T-helper 2 cell treated with Interferon-gamma antibody and Interleukin-4, amounts not matched to agents 100 ng/mL and 5 ng/mL, for 36 hours (primary cell): ENCODE data around the gene HTR6. TPM values are rescaled to one million over a fixed set of nuclear protein-coding genes. Genes with fewer than 3 reads are reported as not detected.

Experiments
- intact Hi-C: fragments of 100-400 bp; cut with micrococcal nuclease; formaldehyde crosslinking; loops from one replicate; pipeline ENCODE4 v1.15.1; 2023
- total RNA-seq: library from RNA; stranded (reverse); gene quantifications from 2 replicates; pipeline ENCODE4 v1.2.3, GENCODE V29; 2022

The HTR6 gene
- total RNA-seq, 1 donor from 2014 or later: not detected

DNA sequence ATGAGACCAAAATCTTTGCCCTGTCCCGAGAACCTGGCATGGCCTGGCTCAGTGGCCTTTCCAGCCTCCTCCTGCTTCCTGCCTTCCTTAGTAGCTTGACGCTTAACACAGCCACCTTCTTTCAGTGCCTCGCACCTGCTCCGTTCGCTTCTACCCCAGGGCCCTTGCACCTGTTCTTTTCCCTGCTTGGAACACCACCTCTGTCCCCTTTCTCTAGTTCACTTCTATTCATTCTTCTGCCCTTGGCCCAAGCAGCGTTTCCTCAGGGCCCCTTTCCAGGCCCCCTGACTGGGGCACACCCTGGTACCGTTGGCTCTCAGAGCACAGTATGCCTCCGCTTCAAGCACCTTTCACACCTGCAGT is 9.0 kb upstream of the HTR6 start:
- intact Hi-C loops: loop anchor here (10.0 kb wide), 1 partner anchor 481 kb away; no protein-coding TSS in a partner anchor

DNA sequence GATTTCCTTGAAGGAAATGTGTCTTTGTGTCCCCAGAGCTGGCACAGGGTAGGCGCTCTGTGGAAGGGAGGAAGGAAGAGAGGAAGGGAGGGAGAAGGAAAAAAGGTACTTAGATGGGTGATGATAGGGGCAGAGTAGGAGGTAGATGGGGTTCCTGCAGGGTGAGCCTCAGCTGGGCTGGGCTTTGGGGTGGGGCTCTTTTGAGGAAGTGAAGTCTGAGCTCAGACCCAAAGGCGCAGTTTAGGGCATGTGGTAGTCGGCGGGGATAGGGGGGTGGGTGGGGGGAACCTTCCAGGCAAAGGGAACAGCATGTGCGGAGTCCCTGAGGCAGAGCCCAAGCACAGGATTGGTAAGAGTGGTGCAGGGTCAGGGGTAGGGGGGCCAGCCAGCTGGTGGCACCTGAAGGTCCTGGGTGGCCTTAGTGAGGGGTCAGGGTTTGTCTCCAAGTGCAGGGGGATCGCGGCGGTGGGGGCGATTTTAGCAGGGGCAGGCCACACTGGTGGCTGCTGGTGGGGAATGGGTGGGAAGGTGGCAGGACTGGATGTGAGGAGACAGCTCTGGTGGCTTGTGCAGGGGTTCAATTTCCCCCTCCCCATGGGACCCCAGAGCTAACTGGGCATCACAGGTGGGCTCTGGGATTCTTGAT is 8.4 kb upstream of the HTR6 start:
- intact Hi-C loops: loop anchor here (10.0 kb wide), 1 partner anchor 481 kb away; no protein-coding TSS in a partner anchor

- intact Hi-C loops: loop anchor here (10.0 kb wide), 1 partner anchor 482 kb away; no protein-coding TSS in a partner anchor
Observed at GRCh38 chr1:19656780-19657466, 7.8 kb upstream of the HTR6 start.

DNA sequence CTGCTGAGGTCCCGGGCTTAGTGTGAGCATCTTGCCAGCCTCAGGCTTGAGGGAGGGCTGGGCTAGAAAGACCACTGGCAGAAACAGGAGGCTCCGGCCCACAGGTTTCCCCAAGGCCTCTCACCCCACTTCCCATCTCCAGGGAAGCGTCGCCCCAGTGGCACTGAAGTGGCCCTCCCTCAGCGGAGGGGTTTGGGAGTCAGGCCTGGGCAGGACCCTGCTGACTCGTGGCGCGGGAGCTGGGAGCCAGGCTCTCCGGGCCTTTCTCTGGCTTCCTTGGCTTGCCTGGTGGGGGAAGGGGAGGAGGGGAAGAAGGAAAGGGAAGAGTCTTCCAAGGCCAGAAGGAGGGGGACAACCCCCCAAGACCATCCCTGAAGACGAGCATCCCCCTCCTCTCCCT is 7.2 kb upstream of the HTR6 start:
- intact Hi-C loops: loop anchor here (10.0 kb wide), 1 partner anchor 483 kb away; no protein-coding TSS in a partner anchor

GRCh38 chr1:19658186-19658585 is 6.5 kb upstream of the HTR6 start:
- intact Hi-C loops: loop anchor here (10.0 kb wide), 1 partner anchor 483 kb away; no protein-coding TSS in a partner anchor

- intact Hi-C loops: loop anchor here (2.0 to 5.0 kb wide), 2 partner anchors 43 to 151 kb away; no protein-coding TSS in a partner anchor
Observed at GRCh38 chr1:19661721-19662228, 2.9 kb upstream of the HTR6 start.

GRCh38 chr1:19662313-19662712 is 2.4 kb upstream of the HTR6 start:
- intact Hi-C loops: loop anchor here (5.0 kb wide), 1 partner anchor 150 kb away; no protein-coding TSS in a partner anchor

GRCh38 chr1:19665186-19665495 is 466 bp downstream of the HTR6 start:
- intact Hi-C loops: no loop called here

DNA sequence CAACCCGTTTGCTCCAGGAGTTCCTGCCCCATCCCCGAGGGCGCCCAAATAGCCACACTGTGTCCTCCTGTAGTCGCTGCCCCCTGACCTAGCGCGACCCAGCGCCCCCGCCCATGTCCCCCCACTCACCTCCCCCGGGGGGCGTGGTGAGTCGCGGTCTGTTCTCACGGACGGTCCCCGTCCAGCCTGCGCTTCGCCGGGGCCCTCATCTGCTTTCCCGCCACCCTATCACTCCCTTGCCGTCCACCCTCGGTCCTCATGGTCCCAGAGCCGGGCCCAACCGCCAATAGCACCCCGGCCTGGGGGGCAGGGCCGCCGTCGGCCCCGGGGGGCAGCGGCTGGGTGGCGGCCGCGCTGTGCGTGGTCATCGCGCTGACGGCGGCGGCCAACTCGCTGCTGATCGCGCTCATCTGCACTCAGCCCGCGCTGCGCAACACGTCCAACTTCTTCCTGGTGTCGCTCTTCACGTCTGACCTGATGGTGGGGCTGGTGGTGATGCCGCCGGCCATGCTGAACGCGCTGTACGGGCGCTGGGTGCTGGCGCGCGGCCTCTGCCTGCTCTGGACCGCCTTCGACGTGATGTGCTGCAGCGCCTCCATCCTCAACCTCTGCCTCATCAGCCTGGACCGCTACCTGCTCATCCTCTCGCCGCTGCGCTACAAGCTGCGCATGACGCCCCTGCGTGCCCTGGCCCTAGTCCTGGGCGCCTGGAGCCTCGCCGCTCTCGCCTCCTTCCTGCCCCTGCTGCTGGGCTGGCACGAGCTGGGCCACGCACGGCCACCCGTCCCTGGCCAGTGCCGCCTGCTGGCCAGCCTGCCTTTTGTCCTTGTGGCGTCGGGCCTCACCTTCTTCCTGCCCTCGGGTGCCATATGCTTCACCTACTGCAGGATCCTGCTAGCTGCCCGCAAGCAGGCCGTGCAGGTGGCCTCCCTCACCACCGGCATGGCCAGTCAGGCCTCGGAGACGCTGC is 1.1 kb downstream of the HTR6 start:
- intact Hi-C loops: no loop called here

DNA sequence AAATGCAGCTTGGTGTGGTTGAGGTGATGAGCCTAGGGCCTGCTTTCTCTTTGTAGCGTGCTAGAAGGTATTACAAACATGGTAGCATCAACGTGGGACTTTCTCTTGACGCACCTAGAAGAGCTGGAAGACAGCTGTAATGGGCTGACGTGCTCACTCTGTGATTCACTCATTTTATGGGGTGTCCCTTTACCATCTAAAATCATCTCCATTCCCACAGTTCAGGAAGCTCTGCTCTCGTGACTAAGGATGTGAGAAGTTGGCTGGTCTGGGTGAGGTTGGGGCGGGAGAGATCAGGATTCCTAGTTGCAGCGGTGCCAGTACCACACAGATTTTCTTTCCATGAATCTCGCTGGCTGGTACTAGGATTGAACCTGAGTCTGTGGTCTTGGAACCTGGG is 4.2 kb downstream of the HTR6 start:
- intact Hi-C loops: no loop called here

GRCh38 chr1:19670787-19671186 is 6.1 kb downstream of the HTR6 start:
- intact Hi-C loops: no loop called here

DNA sequence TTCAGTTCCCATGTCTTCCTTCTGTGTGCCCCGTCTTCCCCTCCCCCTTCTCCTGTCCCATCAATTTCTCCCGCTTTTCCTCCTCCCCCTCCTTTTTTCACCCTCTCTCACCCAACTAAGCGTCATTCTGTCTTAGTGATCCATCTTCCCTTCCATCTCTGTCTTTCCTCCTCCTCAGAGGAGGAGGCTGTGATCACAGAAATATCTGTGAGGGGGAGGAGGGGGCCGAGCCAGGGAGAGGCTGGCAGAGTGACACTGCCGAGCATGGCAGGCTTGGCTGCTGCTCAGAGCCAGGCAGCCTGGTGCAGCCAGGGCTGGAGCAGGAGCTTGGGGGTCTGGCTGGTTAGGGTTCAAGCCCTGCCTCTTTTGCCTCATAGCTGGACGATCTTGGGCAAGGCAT is 7.6 kb downstream of the HTR6 start:
- intact Hi-C loops: no loop called here

- intact Hi-C loops: no loop called here
Observed at GRCh38 chr1:19675797-19676196, 11.1 kb downstream of the HTR6 start.

DNA sequence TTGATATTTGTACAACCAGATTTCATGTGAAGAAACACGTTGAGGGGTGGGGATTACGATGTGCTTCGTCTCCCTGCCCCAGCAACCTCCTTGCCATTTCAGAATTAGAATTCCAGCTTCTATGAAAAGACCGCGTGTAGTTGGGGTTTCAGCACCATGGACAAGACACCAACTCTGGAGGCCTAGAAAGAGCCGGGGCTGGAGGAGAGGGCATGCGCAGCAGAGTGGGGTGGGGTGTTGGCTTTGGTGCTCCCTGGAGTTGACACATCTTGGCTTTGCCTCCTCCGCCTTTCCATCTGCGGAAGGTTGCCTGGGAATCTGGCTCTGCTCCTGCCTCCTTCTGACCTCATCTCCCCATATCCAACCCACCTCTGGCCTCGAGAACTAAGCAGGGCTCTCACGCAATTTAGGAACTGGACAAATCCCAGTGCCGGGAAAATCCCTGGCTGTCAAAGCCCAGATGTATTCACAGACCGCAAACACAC is 11.8 kb downstream of the HTR6 start:
- intact Hi-C loops: no loop called here

GRCh38 chr1:19678493-19678892 is 13.8 kb downstream of the HTR6 start:
- intact Hi-C loops: no loop called here

DNA sequence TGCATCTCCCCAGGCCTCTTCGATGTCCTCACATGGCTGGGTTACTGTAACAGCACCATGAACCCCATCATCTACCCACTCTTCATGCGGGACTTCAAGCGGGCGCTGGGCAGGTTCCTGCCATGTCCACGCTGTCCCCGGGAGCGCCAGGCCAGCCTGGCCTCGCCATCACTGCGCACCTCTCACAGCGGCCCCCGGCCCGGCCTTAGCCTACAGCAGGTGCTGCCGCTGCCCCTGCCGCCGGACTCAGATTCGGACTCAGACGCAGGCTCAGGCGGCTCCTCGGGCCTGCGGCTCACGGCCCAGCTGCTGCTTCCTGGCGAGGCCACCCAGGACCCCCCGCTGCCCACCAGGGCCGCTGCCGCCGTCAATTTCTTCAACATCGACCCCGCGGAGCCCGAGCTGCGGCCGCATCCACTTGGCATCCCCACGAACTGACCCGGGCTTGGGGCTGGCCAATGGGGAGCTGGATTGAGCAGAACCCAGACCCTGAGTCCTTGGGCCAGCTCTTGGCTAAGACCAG is 14.3 kb downstream of the HTR6 start:
- intact Hi-C loops: no loop called here

- intact Hi-C loops: no loop called here
Observed at GRCh38 chr1:19679691-19680090, 15.0 kb downstream of the HTR6 start.

DNA sequence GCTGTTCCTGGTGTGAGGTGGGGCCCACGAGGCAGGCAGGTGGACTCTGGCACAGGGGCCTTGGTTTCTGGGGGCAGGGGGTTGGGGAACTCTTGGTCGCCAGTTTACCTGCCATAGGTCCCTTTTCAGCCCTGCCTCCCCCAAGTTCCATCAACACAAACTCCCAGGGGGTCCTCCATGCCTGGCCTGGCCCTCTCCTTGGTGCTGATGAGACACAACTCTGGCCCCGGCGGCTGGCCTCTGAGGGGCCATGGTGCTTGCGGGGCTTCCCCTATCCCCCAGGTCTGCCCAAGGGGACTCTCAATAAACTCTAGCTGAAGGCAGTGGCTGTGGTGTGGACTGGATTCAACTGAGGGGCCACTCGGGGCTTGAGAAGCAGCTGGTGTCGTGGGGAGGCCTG is 16.0 kb downstream of the HTR6 start:
- intact Hi-C loops: no loop called here

GRCh38 chr1:19682257-19682656 is 17.6 kb downstream of the HTR6 start:
- intact Hi-C loops: no loop called here

DNA sequence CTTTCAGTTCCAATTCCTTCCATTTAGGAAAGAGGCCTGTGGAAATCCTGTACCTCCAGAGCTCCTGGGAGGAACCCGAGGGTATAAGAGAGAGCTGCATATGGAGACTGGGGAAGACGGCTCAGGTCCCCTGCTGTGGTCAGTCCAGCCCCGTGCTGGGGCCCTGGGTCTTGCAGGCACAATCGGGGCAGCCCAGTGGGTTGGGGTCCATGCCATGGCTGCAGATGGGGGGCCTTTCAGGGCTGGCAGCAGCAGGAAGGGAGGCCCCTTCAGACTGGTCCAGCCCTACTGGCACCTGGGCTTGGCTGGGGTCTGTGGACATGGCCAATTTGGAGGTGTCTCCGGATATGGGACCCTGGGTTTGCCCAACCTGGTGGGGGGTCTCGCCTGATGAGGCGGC is 18.2 kb downstream of the HTR6 start:
- intact Hi-C loops: no loop called here

GRCh38 chr1:19683351-19683750 is 18.7 kb downstream of the HTR6 start:
- intact Hi-C loops: no loop called here
